ENCODE data around the gene CACNB3. TPM values are rescaled to one million over a fixed set of nuclear protein-coding genes. Genes with fewer than 3 reads are reported as not detected.
"Not testable (repeated sequence)": the region's sequence is repeated elsewhere in the genome, so short reads cannot be mapped to it uniquely, and the experiment has no call there.

Gene CACNB3
- total RNA-seq, 4 donors from 2014 or later = 1.2 to 5.7 (median 2.7) TPM

- peak; percentile 93 to 94 for DNase-seq
- Histone ChIP-seq H3K27ac (peak within 1 kb of the TSS; percentile 72 to 89 (median 87)), H3K9me3 (no peaks in the 10 kb centered on the region), H3K36me3 (no peaks in the 10 kb centered on the region), H3K4me1 (peaks cover 17 to 22% of the 10 kb centered on the region in 2 donors), H3K27me3 (no peaks in the 10 kb centered on the region), H3K4me3 (peak within 1 kb of the TSS; percentile 77 to 100 (median 86))
- TF ChIP-seq CTCF (IDR thresholded peaks at IDR 0.05 in 4 of 5, conservative IDR thresholded peaks at IDR 0.05 in 1 of 5) (no peak), POLR2A (IDR thresholded peaks at IDR 0.05) (peak; percentile 22 to 55)
- intact Hi-C loops (cut with DNase I; ENCODE audit: low total_unique reads) = loop anchor here (5.0 kb wide), 1 partner anchor 500 kb away; the partner anchor contains the start of gene ZNF641
- in situ Hi-C loops (cut with MboI; ENCODE audit: low sequenced_read_pairs in 4 of 4) = loop anchor here in 3 of 4 donors (5.0 to 25.0 kb wide), 4 partner anchors 35 to 135 kb away; partner anchors contain the start of genes DDN (in 1 of the 3) and WNT1 (in 1 of the 3)
- peak; percentile 95 to 96 for ATAC-seq
These were observed 33.8 kb downstream of the CACNB3 start, which contains the start of gene DDX23 for GRCh38 chr12:48851883-48852733. TSS of gene DDX23 (minus strand) at chr12:48852163. CDS start at chr12:48845782, 6,381 bp downstream.

GRCh38 chr12:48852734-48853688 is 34.7 kb downstream of the CACNB3 start:
- in situ Hi-C loops (cut with MboI; ENCODE audit: low sequenced_read_pairs in 4 of 4) = loop anchor here in 3 of 4 donors (5.0 to 25.0 kb wide), 4 partner anchors 34 to 134 kb away; partner anchors contain the start of genes DDN (in 1 of the 3) and WNT1 (in 1 of the 3)
- intact Hi-C loops (cut with DNase I; ENCODE audit: low total_unique reads) = loop anchor here (1.0 to 5.0 kb wide), 4 partner anchors 37 to 501 kb away; partner anchors contain the start of gene ZNF641
- peak overlapping the region; percentile 72 to 89 (median 87) for H3K27ac ChIP-seq
- H3K27me3 ChIP-seq = no peaks in the 10 kb centered on the region
- H3K4me1 ChIP-seq = peaks cover 17 to 22% of the 10 kb centered on the region in 2 donors
- H3K9me3 ChIP-seq = no peaks in the 10 kb centered on the region
- DNase-seq (peak; percentile 67 to 83), ATAC-seq (peak; percentile 75 to 76)
- H3K4me3 ChIP-seq = peak overlapping the region; percentile 77 to 100 (median 86)
- TF ChIP-seq CTCF (IDR thresholded peaks at IDR 0.05 in 4 of 5, conservative IDR thresholded peaks at IDR 0.05 in 1 of 5) = peak; percentile 86 to 92 (median 87)
- no peak for TF ChIP-seq POLR2A (IDR thresholded peaks at IDR 0.05)
- H3K36me3 ChIP-seq = no peaks in the 10 kb centered on the region

- TF ChIP-seq CTCF (IDR thresholded peaks at IDR 0.05 in 4 of 5, conservative IDR thresholded peaks at IDR 0.05 in 1 of 5) (no peak), POLR2A (IDR thresholded peaks at IDR 0.05) (no peak)
- H3K9me3 ChIP-seq = no peaks in the 10 kb centered on the region
- no peak overlapping the region for H3K27ac ChIP-seq
- in situ Hi-C loops (cut with MboI; ENCODE audit: low sequenced_read_pairs in 4 of 4) (loop anchor here in 3 of 4 donors (5.0 to 25.0 kb wide), 4 partner anchors 33 to 133 kb away; partner anchors contain the start of genes DDN (in 1 of the 3) and WNT1 (in 1 of the 3)), intact Hi-C loops (cut with DNase I; ENCODE audit: low total_unique reads) (loop anchor here (5.0 kb wide), 1 partner anchor 502 kb away; the partner anchor contains the start of gene ZNF641)
- no peaks in the 10 kb centered on the region for H3K27me3 ChIP-seq
- H3K4me1 ChIP-seq = peaks cover 17 to 22% of the 10 kb centered on the region in 2 donors
- no peaks in the 10 kb centered on the region for H3K36me3 ChIP-seq
- no peak overlapping the region for H3K4me3 ChIP-seq
- DNase-seq (no peak), ATAC-seq (no peak)
These were observed 36.2 kb downstream of the CACNB3 start for GRCh38 chr12:48854488-48854887.

- H3K4me1 ChIP-seq = peaks cover 17 to 19% of the 10 kb centered on the region in 2 donors
- intact Hi-C loops (cut with DNase I; ENCODE audit: low total_unique reads) = loop anchor here (5.0 kb wide), 1 partner anchor 503 kb away; the partner anchor contains the start of gene ZNF641
- ATAC-seq, H3K27ac ChIP-seq, H3K36me3 ChIP-seq, DNase-seq, H3K9me3 ChIP-seq, H3K4me3 ChIP-seq, H3K27me3 ChIP-seq: not testable (repeated sequence)
- in situ Hi-C loops (cut with MboI; ENCODE audit: low sequenced_read_pairs in 4 of 4) = loop anchor here in 3 of 4 donors (5.0 to 25.0 kb wide), 4 partner anchors 32 to 132 kb away; partner anchors contain the start of genes DDN (in 1 of the 3) and WNT1 (in 1 of the 3)
These were observed 36.6 kb downstream of the CACNB3 start for GRCh38 chr12:48854932-48855331.
